ENCODE results near the gene SPOCK1.

The SPOCK1 gene

GRCh38 chr5:137332296-137332695 is 166.8 kb downstream of the SPOCK1 start:
- DNase-seq (ENCODE audit: low read depth in 1 of 2, low spot score in 1 of 2) = no peak
- H3K4me3 ChIP-seq (replicated peaks; ENCODE audit: insufficient read depth, low read length) = no peak overlapping the region
- TF ChIP-seq SPI1 (IDR thresholded peaks at IDR 0.05; ENCODE audit: borderline replicate concordance, low read depth) = no peak
- no peak for TF ChIP-seq POLR2AphosphoS5 (IDR thresholded peaks at IDR 0.05; ENCODE audit: low read depth)
- no peak for TF ChIP-seq GABPA (IDR thresholded peaks at IDR 0.05; ENCODE audit: low read depth)
- no peak for TF ChIP-seq CTCF (IDR thresholded peaks at IDR 0.05; ENCODE audit: insufficient read depth, low read length)
- no peak for TF ChIP-seq REST (IDR thresholded peaks at IDR 0.05; ENCODE audit: insufficient replicate concordance, low read depth)
- H3K27me3 ChIP-seq (ENCODE audit: insufficient read depth, poor library complexity, severe bottlenecking) = no peaks in the 10 kb centered on the region
- H3K27ac ChIP-seq (replicated peaks) = no peak overlapping the region

DNA sequence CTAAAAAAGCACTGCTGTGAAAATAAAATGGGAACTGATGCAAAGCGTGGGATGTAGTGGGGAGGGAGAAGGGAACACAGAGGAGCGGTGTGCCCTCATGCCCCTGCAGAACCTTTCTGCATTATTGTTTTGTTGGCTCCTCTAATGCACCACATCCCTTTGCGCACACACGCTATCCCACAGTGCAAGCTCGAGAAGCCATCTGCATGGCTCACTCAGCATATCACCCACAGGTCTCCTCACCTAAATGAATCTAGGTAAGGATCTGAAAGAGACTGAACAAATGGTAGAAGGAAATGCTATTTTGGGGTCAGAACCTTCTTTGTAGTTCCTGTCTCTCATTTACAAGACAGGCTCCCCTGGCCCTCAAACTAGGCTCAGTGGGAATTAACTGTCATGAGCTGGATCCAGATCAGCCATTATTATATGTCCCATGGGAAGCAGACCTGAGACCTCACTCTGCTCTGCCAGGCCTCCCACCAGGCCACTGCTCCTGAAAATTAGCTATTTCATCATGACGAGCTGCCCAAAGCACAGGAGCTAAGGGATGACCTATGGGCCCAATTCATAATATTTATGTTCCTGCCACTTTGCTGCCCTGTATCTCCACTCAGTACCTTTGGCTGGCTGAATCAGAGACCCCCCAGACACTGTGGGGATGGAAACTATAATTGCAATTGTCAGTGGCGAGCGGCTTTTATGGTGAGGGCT is 169.4 kb downstream of the SPOCK1 start:
- DNase-seq (ENCODE audit: low read depth in 1 of 2, low spot score in 1 of 2) = no peak
- no peak overlapping the region for H3K27ac ChIP-seq (replicated peaks)
- H3K27me3 ChIP-seq (ENCODE audit: insufficient read depth, poor library complexity, severe bottlenecking) = no peaks in the 10 kb centered on the region
- H3K4me3 ChIP-seq (replicated peaks; ENCODE audit: insufficient read depth, low read length) = no peak overlapping the region
- no peak for TF ChIP-seq GABPA (IDR thresholded peaks at IDR 0.05; ENCODE audit: low read depth)
- no peak for TF ChIP-seq SPI1 (IDR thresholded peaks at IDR 0.05; ENCODE audit: borderline replicate concordance, low read depth)
- TF ChIP-seq REST (IDR thresholded peaks at IDR 0.05; ENCODE audit: insufficient replicate concordance, low read depth) = no peak
- TF ChIP-seq POLR2AphosphoS5 (IDR thresholded peaks at IDR 0.05; ENCODE audit: low read depth) = no peak

DNA sequence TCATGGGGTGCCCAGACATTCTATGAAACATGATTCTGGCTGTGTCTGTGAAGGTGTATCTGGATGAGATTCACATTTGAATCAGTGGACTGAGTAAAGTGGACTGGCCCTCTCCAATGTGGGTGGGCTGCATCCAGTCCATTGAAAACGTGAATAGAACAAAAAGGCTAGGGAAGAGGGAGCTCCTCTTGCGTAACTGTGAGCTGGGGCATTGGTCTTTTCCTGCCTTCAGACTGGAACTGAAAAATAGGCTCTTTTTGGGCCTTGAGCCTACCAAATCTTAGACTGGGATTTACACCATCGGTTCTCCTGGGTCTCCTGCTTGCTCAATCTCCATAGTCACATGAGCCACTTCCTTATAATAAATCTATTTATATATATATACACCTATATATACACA is 170.1 kb downstream of the SPOCK1 start:
- DNase-seq (ENCODE audit: low read depth in 1 of 2, low spot score in 1 of 2) = no peak
- Histone ChIP-seq H3K4me3 (replicated peaks; ENCODE audit: insufficient read depth, low read length) (no peak overlapping the region), H3K27ac (replicated peaks) (no peak overlapping the region), H3K27me3 (ENCODE audit: insufficient read depth, poor library complexity, severe bottlenecking) (no peaks in the 10 kb centered on the region)
- no peak for TF ChIP-seq POLR2AphosphoS5 (IDR thresholded peaks at IDR 0.05; ENCODE audit: low read depth)
- TF ChIP-seq REST (IDR thresholded peaks at IDR 0.05; ENCODE audit: insufficient replicate concordance, low read depth) = no peak
- no peak for TF ChIP-seq SPI1 (IDR thresholded peaks at IDR 0.05; ENCODE audit: borderline replicate concordance, low read depth)
- no peak for TF ChIP-seq CTCF (IDR thresholded peaks at IDR 0.05; ENCODE audit: insufficient read depth, low read length)
- no peak for TF ChIP-seq GABPA (IDR thresholded peaks at IDR 0.05; ENCODE audit: low read depth)

All from HL-60 (cell line).